H9 (cell line): Measurements from ENCODE around the gene FAM156A. TPM values are rescaled to one million over a fixed set of nuclear protein-coding genes. Genes with fewer than 3 reads are reported as not detected.

Source experiments
- DNase-seq: peaks from one replicate; pipeline ENCODE4 v3.0.0-alpha.2; 2017
- H2AFZ ChIP-seq: one replicate; pipeline ENCODE4 v1.6.1; 2013; ENCODE audit warnings: mild to moderate bottlenecking, low read length, control low read depth, moderate library complexity
- H2AK5ac ChIP-seq: 2 replicates; pipeline ENCODE4 v1.6.1; 2013; ENCODE audit warnings: low read length, control low read depth, mixed read lengths; ENCODE audit not compliant: insufficient read length
- H2BK120ac ChIP-seq: one replicate; pipeline ENCODE4 v1.6.1; 2013; ENCODE audit warnings: low read depth, mild to moderate bottlenecking, low read length, control low read depth, inconsistent platforms; ENCODE audit not compliant: poor library complexity, severe bottlenecking
- H2BK12ac ChIP-seq: 2 replicates; pipeline ENCODE4 v1.6.1; 2013; ENCODE audit warnings: low read length, control low read depth, mixed read lengths, low read depth; ENCODE audit not compliant: insufficient read length
- H2BK15ac ChIP-seq: 2 replicates; pipeline ENCODE4 v1.6.1; 2013; ENCODE audit warnings: low read depth, low read length, control low read depth
- H2BK20ac ChIP-seq: one replicate; pipeline ENCODE4 v1.6.1; 2013; ENCODE audit warnings: low read depth, mild to moderate bottlenecking, low read length, control low read depth, inconsistent platforms; ENCODE audit not compliant: poor library complexity, severe bottlenecking
- H2BK5ac ChIP-seq: 2 replicates; pipeline ENCODE4 v1.6.1; 2013; ENCODE audit warnings: low read length, control low read depth, mixed read lengths; ENCODE audit not compliant: insufficient read length
- H3K14ac ChIP-seq: 2 replicates; pipeline ENCODE4 v1.6.1; 2013; ENCODE audit warnings: low read length, control low read depth; ENCODE audit not compliant: insufficient read depth
- H3K18ac ChIP-seq: 2 replicates; pipeline ENCODE4 v1.6.1; 2013; ENCODE audit warnings: low read depth, mild to moderate bottlenecking, mixed read lengths, low read length, control low read depth; ENCODE audit not compliant: insufficient read length
- H3K23ac ChIP-seq: 2 replicates; pipeline ENCODE4 v1.6.1; 2013; ENCODE audit warnings: low read length, control low read depth, mixed read lengths, low read depth; ENCODE audit not compliant: insufficient read length
- H3K23me2 ChIP-seq: 2 replicates; pipeline ENCODE4 v1.6.1; 2013; ENCODE audit warnings: low read depth, mild to moderate bottlenecking, mixed read lengths, low read length, control low read depth; ENCODE audit not compliant: insufficient read length, poor library complexity, severe bottlenecking
- H3K27ac ChIP-seq: 2 replicates; pipeline ENCODE4 v1.5.1; 2013; ENCODE audit warnings: low read length, control low read depth, mixed read lengths, low read depth; ENCODE audit not compliant: insufficient read length
- H3K27me3 ChIP-seq: 2 replicates; pipeline ENCODE4 v1.6.1; 2013; ENCODE audit warnings: low read length, control low read depth, inconsistent platforms; ENCODE audit not compliant: insufficient read depth
- H3K4ac ChIP-seq: 2 replicates; pipeline ENCODE4 v1.6.1; 2013; ENCODE audit warnings: low read depth, mild to moderate bottlenecking, control low read depth, inconsistent platforms, low read length, moderate library complexity
- H3K4me1 ChIP-seq: 2 replicates; pipeline ENCODE4 v1.6.1; 2013; ENCODE audit warnings: low read length, control low read depth, inconsistent platforms; ENCODE audit not compliant: insufficient read depth
- H3K4me2 ChIP-seq: 2 replicates; pipeline ENCODE4 v1.6.1; 2013; ENCODE audit warnings: low read length, control low read depth, mixed read lengths; ENCODE audit not compliant: insufficient read length, insufficient read depth
- H3K56ac ChIP-seq: 2 replicates; pipeline ENCODE4 v1.6.1; 2013; ENCODE audit warnings: low read depth, mild to moderate bottlenecking, mixed read lengths, low read length, control low read depth; ENCODE audit not compliant: insufficient read length
- H3K79me1 ChIP-seq: 2 replicates; pipeline ENCODE4 v1.6.1; 2013; ENCODE audit warnings: low read depth, mild to moderate bottlenecking, moderate library complexity, low read length, control low read depth, inconsistent platforms; ENCODE audit not compliant: insufficient read depth, poor library complexity, severe bottlenecking
- H3K79me2 ChIP-seq: 2 replicates; pipeline ENCODE4 v1.6.1; 2013; ENCODE audit warnings: low read length, control low read depth, inconsistent platforms; ENCODE audit not compliant: insufficient read depth
- H3K9ac ChIP-seq: 2 replicates; pipeline ENCODE4 v1.6.1; 2013; ENCODE audit warnings: low read length, control low read depth, mixed read lengths; ENCODE audit not compliant: insufficient read length; ENCODE audit errors: extremely low read depth
- H3K9me3 ChIP-seq: one replicate; pipeline ENCODE4 v1.6.1; 2013; ENCODE audit warnings: low read depth, low read length, inconsistent platforms; ENCODE audit not compliant: control insufficient read depth
- H3T11ph ChIP-seq: one replicate; pipeline ENCODE4 v1.6.1; 2013; ENCODE audit warnings: mild to moderate bottlenecking, low read length, control low read depth, inconsistent platforms
- H4K20me1 ChIP-seq: one replicate; pipeline ENCODE4 v1.6.1; 2013; ENCODE audit not compliant: control insufficient read depth, insufficient read length, insufficient read depth
- H4K5ac ChIP-seq: 2 replicates; pipeline ENCODE4 v1.6.1; 2013; ENCODE audit warnings: low read depth, mild to moderate bottlenecking, mixed read lengths, low read length, control low read depth; ENCODE audit not compliant: insufficient read length
- H4K8ac ChIP-seq: replicated peaks from 2 replicates; pipeline ENCODE4 v1.6.1; 2013; ENCODE audit warnings: low read length, control low read depth, mixed read lengths, low read depth; ENCODE audit not compliant: insufficient read length
- H4K91ac ChIP-seq: 2 replicates; pipeline ENCODE4 v1.6.1; 2013; ENCODE audit warnings: low read depth, mild to moderate bottlenecking, moderate library complexity, mixed read lengths, low read length, control low read depth; ENCODE audit not compliant: insufficient read length
- H3K27ac Mint-ChIP-seq, 3 experiments: 2 replicates in 2 of 3; 3 replicates in 1 of 3; pipeline ENCODE4 v1.8.0; 2020 to 2021; ENCODE audit warnings: mixed read lengths in 3 of 3, mild to moderate bottlenecking in 1 of 3, moderate library complexity in 1 of 3
- H3K27me3 Mint-ChIP-seq: 2 replicates; pipeline ENCODE4 v1.8.0; 2021; ENCODE audit warnings: low read depth, mild to moderate bottlenecking, moderate library complexity, mixed read lengths
- H3K36me3 Mint-ChIP-seq, 3 experiments: 2 replicates in 2 of 3; 3 replicates in 1 of 3; pipeline ENCODE4 v1.8.0; 2020 to 2021; ENCODE audit warnings: low read depth in 3 of 3, mixed read lengths in 3 of 3; ENCODE audit not compliant: insufficient read depth in 1 of 3
- H3K4me1 Mint-ChIP-seq, 2 experiments: 2 replicates each; pipeline ENCODE4 v1.8.0; 2020; ENCODE audit warnings: mixed read lengths in 2 of 2
- H3K4me3 Mint-ChIP-seq, 2 experiments: 2 replicates in 1 of 2; 3 replicates in 1 of 2; pipeline ENCODE4 v1.8.0; 2020 to 2021; ENCODE audit warnings: mild to moderate bottlenecking in 2 of 2, mixed read lengths in 2 of 2, moderate library complexity in 1 of 2
- H3K9me3 Mint-ChIP-seq, 2 experiments: 2 replicates in 1 of 2; 3 replicates in 1 of 2; pipeline ENCODE4 v1.8.0; 2020; ENCODE audit warnings: mild to moderate bottlenecking in 2 of 2, mixed read lengths in 2 of 2, moderate library complexity in 1 of 2
- WGBS: extraction: QIAGEN DNeasy Blood & Tissue Kit; methylation state at CpG from one replicate; pipeline ENCODE4 v1.1.7; 2013; ENCODE audit warnings: missing lambda C conversion rate, low lambda C conversion rate, mixed read lengths; ENCODE audit not compliant: insufficient read length; ENCODE audit errors: extremely low coverage; 5-methylcytosine and 5-hydroxymethylcytosine counted together
- total RNA-seq: library from RNA; stranded (reverse); gene quantifications from 2 replicates; pipeline ENCODE4 v1.2.1, GENCODE V29; 2021
- TF ChIP-seq, protein P1 (sequence below): fragments of 200-600 bp; sonication (generic); conservative IDR thresholded peaks from 3 replicates; pipeline ENCODE4 v1.8.0; 2021; ENCODE audit warnings: antibody characterized with exemption, mild to moderate bottlenecking

FAM156A gene
- total RNA-seq, 1 experiment from 2014 or later: 15.7 TPM

DNA sequence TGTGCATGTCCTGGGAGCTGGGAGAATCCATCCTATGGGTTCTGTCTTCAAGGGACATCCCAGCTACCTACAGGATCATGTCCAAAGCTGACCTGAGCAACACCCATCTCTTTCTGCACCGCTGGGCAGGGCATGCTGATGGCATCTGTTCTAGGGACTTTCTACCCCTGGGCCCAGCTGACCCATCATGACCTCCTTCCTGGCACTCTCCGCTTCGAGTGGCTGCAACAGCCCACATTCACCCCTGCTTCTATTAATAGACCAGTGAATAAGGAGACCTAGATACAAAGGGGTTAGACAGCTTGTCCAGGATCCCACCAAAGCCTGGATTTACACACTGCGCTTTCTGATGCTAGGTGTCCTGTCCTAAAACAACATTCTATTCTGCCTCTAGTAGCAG, 45.7 kb upstream of the FAM156A start:
- H3K79me1 ChIP-seq: no peaks in the 10 kb centered on the region
- peaks cover 69 to 76% of the 10 kb centered on the region in 2 experiments for H3K9me3 Mint-ChIP-seq
- no peak overlapping the region for H4K5ac ChIP-seq
- no peak overlapping the region for H2BK15ac ChIP-seq
- H3K9me3 ChIP-seq: peaks cover 39% of the 10 kb centered on the region
- no peaks in the 10 kb centered on the region for H3K23me2 ChIP-seq
- peaks cover 0 to 3% of the 10 kb centered on the region in 2 experiments; a peak in 1 of 4 replicates for H3K4me1 Mint-ChIP-seq
- no peak overlapping the region for H2AK5ac ChIP-seq
- no peak overlapping the region for H2BK12ac ChIP-seq
- H3K14ac ChIP-seq: no peak overlapping the region
- H3K27me3 Mint-ChIP-seq: peaks cover 20% of the 10 kb centered on the region
- no peak overlapping the region for H2BK120ac ChIP-seq
- H3K27me3 ChIP-seq: no peaks in the 10 kb centered on the region
- no peak overlapping the region for H2AFZ ChIP-seq
- H3K4me1 ChIP-seq: no peaks in the 10 kb centered on the region
- H2BK20ac ChIP-seq: no peak overlapping the region
- no peak overlapping the region for H3K56ac ChIP-seq
- peaks cover 0 to 7% (median 0%) of the 10 kb centered on the region in 3 experiments; a peak in 3 of 7 replicates for H3K36me3 Mint-ChIP-seq
- no peak overlapping the region for H3K4me3 Mint-ChIP-seq
- no peak overlapping the region for H4K91ac ChIP-seq
- H3K79me2 ChIP-seq: no peaks in the 10 kb centered on the region
- WGBS: no CpG with 5 or more reads among the region's 4 CpGs
- no peak overlapping the region for H3K18ac ChIP-seq
- DNase-seq: no peak
- no peak overlapping the region for H3K23ac ChIP-seq
- H3K27ac ChIP-seq: no peak overlapping the region
- no peak overlapping the region for H3T11ph ChIP-seq
- H3K9ac ChIP-seq: no peak overlapping the region
- no peak overlapping the region for H3K4me2 ChIP-seq
- no peak overlapping the region for H3K4ac ChIP-seq
- TF ChIP-seq, protein P1, sequence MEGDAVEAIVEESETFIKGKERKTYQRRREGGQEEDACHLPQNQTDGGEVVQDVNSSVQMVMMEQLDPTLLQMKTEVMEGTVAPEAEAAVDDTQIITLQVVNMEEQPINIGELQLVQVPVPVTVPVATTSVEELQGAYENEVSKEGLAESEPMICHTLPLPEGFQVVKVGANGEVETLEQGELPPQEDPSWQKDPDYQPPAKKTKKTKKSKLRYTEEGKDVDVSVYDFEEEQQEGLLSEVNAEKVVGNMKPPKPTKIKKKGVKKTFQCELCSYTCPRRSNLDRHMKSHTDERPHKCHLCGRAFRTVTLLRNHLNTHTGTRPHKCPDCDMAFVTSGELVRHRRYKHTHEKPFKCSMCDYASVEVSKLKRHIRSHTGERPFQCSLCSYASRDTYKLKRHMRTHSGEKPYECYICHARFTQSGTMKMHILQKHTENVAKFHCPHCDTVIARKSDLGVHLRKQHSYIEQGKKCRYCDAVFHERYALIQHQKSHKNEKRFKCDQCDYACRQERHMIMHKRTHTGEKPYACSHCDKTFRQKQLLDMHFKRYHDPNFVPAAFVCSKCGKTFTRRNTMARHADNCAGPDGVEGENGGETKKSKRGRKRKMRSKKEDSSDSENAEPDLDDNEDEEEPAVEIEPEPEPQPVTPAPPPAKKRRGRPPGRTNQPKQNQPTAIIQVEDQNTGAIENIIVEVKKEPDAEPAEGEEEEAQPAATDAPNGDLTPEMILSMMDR: no peak
- H4K8ac ChIP-seq: no peak overlapping the region
- H2BK5ac ChIP-seq: no peak overlapping the region
- no peak overlapping the region for H3K27ac Mint-ChIP-seq
- no peaks in the 10 kb centered on the region for H4K20me1 ChIP-seq
